HG03196 (cell line): ENCODE measurements around the gene C1RL.
"Not testable (repeated sequence)": the region's sequence is repeated elsewhere in the genome, so short reads cannot be mapped to it uniquely, and the experiment has no call there.

Source experiments
- ATAC-seq: cut with Tn5 transposase; IDR thresholded peaks from one replicate; pipeline ENCODE4 v1.9.1; 2021; ENCODE audit not compliant: unreplicated experiment

Gene C1RL

DNA sequence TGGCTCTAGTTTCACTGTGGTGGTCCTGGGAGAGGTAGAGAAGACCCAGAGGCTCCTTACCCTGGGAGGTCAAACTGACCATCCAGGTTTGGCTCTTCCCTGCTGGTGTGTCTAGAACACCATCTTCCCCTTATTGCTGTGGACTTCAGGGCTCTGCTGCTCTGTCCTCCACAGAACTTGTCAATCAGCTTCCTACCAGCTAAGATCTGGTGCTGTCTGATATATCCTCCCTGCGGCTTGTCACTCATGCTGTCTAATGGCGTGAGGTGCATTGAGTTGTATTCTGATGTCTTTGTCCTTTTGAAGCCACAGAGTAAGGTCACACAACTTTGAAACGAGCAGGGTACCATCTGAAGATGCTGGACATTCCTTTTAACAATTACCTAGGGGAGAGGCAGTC lies 7.2 kb upstream of the C1RL start:
- no peak for ATAC-seq

DNA sequence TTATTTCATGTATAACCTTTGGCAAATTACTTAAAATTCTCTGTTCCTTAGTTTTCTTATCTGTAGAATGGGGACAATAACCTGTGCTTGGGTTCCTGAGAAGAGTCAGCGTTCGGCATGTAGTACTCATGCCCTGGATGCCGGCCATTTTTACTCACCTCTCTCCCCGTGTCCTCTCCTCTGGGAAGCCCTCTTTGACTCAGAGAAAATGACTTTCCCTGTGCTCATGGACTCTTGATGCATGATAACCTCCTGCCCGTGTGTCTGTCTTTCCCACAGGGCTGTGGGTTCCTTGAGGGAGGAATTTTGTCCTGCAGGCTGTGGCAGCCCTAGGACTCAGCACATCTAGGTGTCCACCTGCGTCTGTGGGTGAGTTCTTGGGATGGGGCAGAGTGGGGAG lies 5.8 kb upstream of the C1RL start:
- no peak for ATAC-seq

- ATAC-seq: no peak
Observed at GRCh38 chr12:7114008-7114407, 5.0 kb upstream of the C1RL start.

GRCh38 chr12:7113389-7113871 lies 4.4 kb upstream of the C1RL start:
- ATAC-seq: no peak

DNA sequence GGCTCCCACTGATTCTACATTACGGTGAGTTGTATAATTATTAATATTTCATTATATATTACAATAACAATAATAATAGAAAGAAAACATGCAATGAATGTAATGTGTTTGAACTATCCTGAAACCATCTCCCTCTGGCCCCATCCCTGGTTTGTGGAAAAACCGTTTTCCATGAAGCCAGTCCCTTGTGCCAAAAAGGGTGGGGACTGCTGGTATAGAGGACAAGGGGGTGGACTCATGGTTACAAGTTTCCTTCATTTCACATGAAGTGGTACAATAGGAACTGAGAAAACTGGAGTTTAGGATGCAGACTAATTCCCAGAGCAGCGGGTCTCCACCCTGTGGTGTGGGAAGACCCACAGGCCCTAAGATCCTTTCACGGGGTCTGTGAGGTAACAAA lies 3.0 kb upstream of the C1RL start:
- no peak for ATAC-seq

DNA sequence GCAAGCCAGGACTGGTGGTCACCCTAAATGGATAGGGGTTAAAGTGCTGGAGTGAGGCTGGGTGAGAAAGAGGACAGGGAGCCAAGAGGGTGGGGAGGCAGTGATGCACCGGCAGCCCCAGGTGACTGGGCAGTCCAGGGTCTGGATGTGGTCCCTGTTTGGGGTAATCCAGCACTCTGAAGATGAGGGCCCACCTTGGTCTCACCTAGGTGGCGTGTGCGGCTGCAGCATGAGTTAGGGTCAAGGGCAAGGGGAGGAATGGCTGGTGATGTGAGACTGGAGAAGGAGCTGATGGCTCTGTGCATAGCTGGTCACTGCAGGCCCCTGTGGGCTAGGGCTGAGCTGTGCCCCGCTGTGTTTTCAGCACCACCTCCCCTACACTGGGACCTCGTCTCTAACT lies 1.6 kb upstream of the C1RL start:
- no peak for ATAC-seq

- ATAC-seq: no peak
Observed at GRCh38 chr12:7109572-7109920, 532 bp upstream of the C1RL start.

GRCh38 chr12:7108003-7108795 lies 815 bp downstream of the C1RL start:
- peak; percentile 85 for ATAC-seq

- no peak for ATAC-seq
Observed at GRCh38 chr12:7107636-7108002, 1.4 kb downstream of the C1RL start.

GRCh38 chr12:7107181-7107580 lies 1.8 kb downstream of the C1RL start:
- not testable (repeated sequence) for ATAC-seq

DNA sequence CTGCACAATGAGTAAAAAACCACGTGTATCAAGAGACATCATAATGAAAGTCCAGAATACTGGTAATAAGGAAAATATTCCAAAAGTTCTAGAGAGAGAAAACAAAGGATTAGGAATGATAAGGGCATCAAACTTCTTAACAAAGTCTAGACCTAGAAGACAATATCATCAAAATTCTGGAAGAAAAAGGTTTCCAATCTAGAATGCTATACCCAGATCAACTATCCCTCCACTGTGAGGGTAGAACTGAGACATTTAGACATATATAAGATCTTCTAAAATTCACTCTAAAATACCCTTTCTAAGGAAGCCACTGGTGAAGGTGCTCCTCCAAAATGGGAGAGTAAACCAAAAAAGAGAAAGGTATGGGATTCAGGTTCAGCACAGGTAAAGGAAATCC lies 2.9 kb downstream of the C1RL start:
- ATAC-seq: no peak

DNA sequence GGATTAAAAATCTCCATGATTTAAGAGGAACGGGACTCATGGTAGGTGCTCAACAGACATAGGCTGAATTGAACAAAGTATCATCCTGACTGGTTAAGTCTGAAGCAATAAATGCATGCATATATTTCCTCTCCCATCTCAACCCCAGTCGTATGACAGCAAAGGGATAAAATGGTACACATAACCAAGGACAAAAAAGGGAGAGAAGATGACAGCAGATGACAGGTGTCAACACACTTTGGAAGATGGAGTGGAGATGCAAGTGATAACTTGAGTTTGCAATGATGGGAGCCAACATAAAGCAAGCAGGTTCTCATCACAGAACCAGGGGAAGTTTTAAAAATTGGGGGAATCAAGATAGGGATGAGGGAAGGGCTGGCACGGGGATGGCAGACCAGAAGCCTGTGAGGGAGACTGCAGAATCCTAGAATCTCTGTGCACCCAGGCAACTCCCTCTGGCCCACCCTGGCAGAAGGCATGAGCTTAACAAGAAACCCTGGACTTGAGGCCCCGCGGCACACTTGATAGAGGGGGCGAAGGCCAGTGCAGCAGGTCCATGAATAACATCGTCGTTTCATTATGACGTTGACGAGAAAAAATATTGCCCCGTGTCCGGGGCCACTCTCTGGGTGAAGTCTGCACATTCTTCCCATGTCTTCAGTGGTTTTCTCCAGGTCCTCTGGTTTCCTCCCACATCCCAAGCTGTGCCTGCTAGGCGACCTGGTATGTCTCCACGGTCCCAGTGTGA lies 5.0 kb downstream of the C1RL start:
- ATAC-seq: no peak

GRCh38 chr12:7102582-7102981 lies 6.4 kb downstream of the C1RL start:
- ATAC-seq: no peak

DNA sequence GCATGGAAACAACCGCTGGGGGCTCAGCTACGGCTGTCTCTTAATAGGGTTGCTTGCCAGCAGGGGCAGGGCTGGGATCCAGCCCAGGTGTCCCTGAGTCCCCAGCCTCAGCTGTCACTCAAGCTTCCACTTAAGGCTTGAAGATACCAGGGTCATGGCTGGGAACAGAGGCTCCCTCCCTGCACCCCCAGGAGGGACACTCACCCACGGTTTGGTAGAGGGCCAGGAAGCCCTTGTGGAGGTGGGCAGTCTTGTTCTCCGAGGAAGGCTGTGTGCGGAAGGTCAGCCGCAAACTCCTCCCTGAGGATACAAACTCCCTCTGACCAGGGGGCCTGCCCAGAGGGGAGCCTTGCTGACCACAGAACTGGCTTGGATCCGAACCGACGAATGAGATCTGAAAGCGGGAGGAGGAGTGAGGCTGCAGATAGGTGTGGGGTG lies 7.3 kb downstream of the C1RL start:
- no peak for ATAC-seq

GRCh38 chr12:7101047-7101693 lies 7.8 kb downstream of the C1RL start:
- no peak for ATAC-seq

GRCh38 chr12:7100239-7100638 lies 8.8 kb downstream of the C1RL start:
- ATAC-seq: no peak

GRCh38 chr12:7099290-7099996 lies 9.6 kb downstream of the C1RL start:
- no peak for ATAC-seq

DNA sequence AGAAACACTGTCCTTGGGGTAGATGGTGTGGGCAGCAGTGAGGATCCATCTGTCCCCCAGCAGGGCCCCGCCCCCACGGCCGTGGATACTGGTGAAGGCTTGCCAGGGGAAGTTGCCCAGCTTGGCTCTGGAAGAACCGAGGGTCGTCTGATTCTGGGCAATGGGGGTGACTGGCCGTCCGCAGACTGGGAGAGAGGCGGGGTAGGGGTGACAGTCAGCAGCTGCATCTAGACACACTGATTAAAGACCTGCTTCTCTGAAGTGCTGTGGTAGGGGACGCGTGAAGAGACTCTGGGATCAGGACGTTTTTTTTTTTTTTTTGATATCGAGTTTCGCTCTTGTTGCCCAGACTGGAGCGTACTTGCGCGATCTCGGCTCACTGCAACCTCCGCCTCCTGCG lies 12.0 kb downstream of the C1RL start:
- no peak for ATAC-seq

GRCh38 chr12:7096006-7096932 lies 12.7 kb downstream of the C1RL start:
- no peak for ATAC-seq

DNA sequence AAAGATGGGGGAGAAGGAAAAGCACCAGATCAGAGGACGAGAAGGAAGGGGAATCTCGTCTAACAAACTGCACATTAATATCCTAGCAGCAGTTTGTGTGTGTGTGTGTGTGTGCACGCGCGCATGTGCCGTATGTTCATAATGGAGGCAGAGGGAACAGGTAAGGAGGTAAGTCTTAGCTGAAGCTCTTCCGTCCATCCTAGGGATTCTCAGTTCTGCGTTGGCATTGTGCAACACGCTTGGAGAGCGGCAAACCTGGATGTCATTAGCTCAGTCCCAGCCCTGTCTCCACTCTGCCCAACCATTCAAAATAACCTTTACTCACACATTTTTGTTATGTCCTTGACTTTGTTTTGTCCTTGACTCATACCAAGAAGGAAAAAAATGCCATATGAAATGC lies 15.1 kb downstream of the C1RL start:
- no peak for ATAC-seq
